NT2/D1 (cell line): ENCODE measurements around the gene FHDC1.

Experiments
- SUZ12 ChIP-seq: IDR thresholded peaks from 2 replicates; pipeline ENCODE4 v1.6.1; 2011; ENCODE audit not compliant: insufficient read length, insufficient read depth; ENCODE audit errors: extremely low read depth
- ZNF274 ChIP-seq: IDR thresholded peaks from 2 replicates; pipeline ENCODE4 v1.6.1; 2011; ENCODE audit warnings: mild to moderate bottlenecking, low read depth, low read length

- TF ChIP-seq ZNF274 = no peak
- TF ChIP-seq SUZ12 = no peak
Observed at GRCh38 chr4:153018684-153019083, 82.6 kb downstream of the FHDC1 start.
